IPS-11a (cell line): Measurements from ENCODE around the gene TPP2.

ENCODE experiments used
- H3K4me3 ChIP-seq: one replicate; pipeline ENCODE4 v1.5.1; 2013; ENCODE audit warnings: low read depth, low read length, control low read depth

Gene TPP2

GRCh38 chr13:102593466-102593865 is 3.3 kb upstream of the TPP2 start:
- no peak overlapping the region for H3K4me3 ChIP-seq

- H3K4me3 ChIP-seq = peak overlapping the region; percentile 90
These were observed 509 bp downstream of the TPP2 start for GRCh38 chr13:102597029-102597961.

- peak overlapping the region; percentile 90 for H3K4me3 ChIP-seq
These were observed 1.3 kb downstream of the TPP2 start for GRCh38 chr13:102598061-102598460.

GRCh38 chr13:102599426-102600012 is 2.7 kb downstream of the TPP2 start:
- H3K4me3 ChIP-seq = no peak overlapping the region

- H3K4me3 ChIP-seq = no peak overlapping the region
These were observed 9.9 kb downstream of the TPP2 start for GRCh38 chr13:102606537-102607309.

- no peak overlapping the region for H3K4me3 ChIP-seq
These were observed 12.2 kb downstream of the TPP2 start for GRCh38 chr13:102608974-102609373.

- H3K4me3 ChIP-seq = no peak overlapping the region
These were observed 12.9 kb downstream of the TPP2 start for GRCh38 chr13:102609696-102610095.

- no peak overlapping the region for H3K4me3 ChIP-seq
These were observed 13.6 kb downstream of the TPP2 start for GRCh38 chr13:102610296-102610895.

GRCh38 chr13:102617697-102618350 is 21.0 kb downstream of the TPP2 start:
- H3K4me3 ChIP-seq = no peak overlapping the region

GRCh38 chr13:102620516-102620915 is 23.7 kb downstream of the TPP2 start:
- H3K4me3 ChIP-seq = no peak overlapping the region

GRCh38 chr13:102626928-102627327 is 30.1 kb downstream of the TPP2 start:
- H3K4me3 ChIP-seq = no peak overlapping the region

GRCh38 chr13:102628559-102628958 is 31.8 kb downstream of the TPP2 start:
- H3K4me3 ChIP-seq = no peak overlapping the region

- H3K4me3 ChIP-seq = no peak overlapping the region
These were observed 34.4 kb downstream of the TPP2 start for GRCh38 chr13:102631198-102631597.

- H3K4me3 ChIP-seq = no peak overlapping the region
These were observed 42.0 kb downstream of the TPP2 start for GRCh38 chr13:102638741-102639140.

GRCh38 chr13:102642029-102642428 is 45.2 kb downstream of the TPP2 start:
- H3K4me3 ChIP-seq = no peak overlapping the region

GRCh38 chr13:102642475-102642874 is 45.7 kb downstream of the TPP2 start:
- H3K4me3 ChIP-seq = no peak overlapping the region

- H3K4me3 ChIP-seq = no peak overlapping the region
These were observed 46.9 kb downstream of the TPP2 start for GRCh38 chr13:102643656-102644055.

- no peak overlapping the region for H3K4me3 ChIP-seq
These were observed 48.9 kb downstream of the TPP2 start for GRCh38 chr13:102645701-102646100.

GRCh38 chr13:102648046-102648445 is 51.3 kb downstream of the TPP2 start:
- H3K4me3 ChIP-seq = no peak overlapping the region

GRCh38 chr13:102650444-102650843 is 53.7 kb downstream of the TPP2 start:
- H3K4me3 ChIP-seq = no peak overlapping the region

- no peak overlapping the region for H3K4me3 ChIP-seq
These were observed 54.6 kb downstream of the TPP2 start for GRCh38 chr13:102651392-102651791.
